Measurements from ENCODE around the gene GLI3.
A peak's percentile ranks its signal among the peaks of the same experiment; 100 is the strongest.

Gene GLI3

GRCh38 chr7:42168512-42168911 lies 68.5 kb downstream of the GLI3 start:
- no peak for DNase-seq

- DNase-seq = no peak
Observed at GRCh38 chr7:42167631-42168236, 69.3 kb downstream of the GLI3 start.

GRCh38 chr7:42167206-42167605 lies 69.8 kb downstream of the GLI3 start:
- DNase-seq = no peak

- no peak for DNase-seq
Observed at GRCh38 chr7:42164881-42165428, 72.1 kb downstream of the GLI3 start.

GRCh38 chr7:42162560-42163325 lies 74.3 kb downstream of the GLI3 start:
- no peak for DNase-seq

GRCh38 chr7:42161719-42162118 lies 75.3 kb downstream of the GLI3 start:
- no peak for DNase-seq

GRCh38 chr7:42161110-42161509 lies 75.9 kb downstream of the GLI3 start:
- DNase-seq = no peak

GRCh38 chr7:42159130-42159529 lies 77.9 kb downstream of the GLI3 start:
- DNase-seq = no peak

- no peak for DNase-seq
Observed at GRCh38 chr7:42156967-42157721, 79.9 kb downstream of the GLI3 start.

- DNase-seq = no peak
Observed at GRCh38 chr7:42156291-42156865, 80.6 kb downstream of the GLI3 start.

GRCh38 chr7:42155584-42156290 lies 81.3 kb downstream of the GLI3 start:
- DNase-seq = no peak

- DNase-seq = no peak
Observed at GRCh38 chr7:42154173-42154572, 82.8 kb downstream of the GLI3 start.

GRCh38 chr7:42152329-42153205 lies 84.4 kb downstream of the GLI3 start:
- peak; percentile 13 to 43 for DNase-seq

GRCh38 chr7:42151309-42151708 lies 85.7 kb downstream of the GLI3 start:
- DNase-seq = peak in 1 of 2 donors; percentile 48

GRCh38 chr7:42145539-42145938 lies 91.5 kb downstream of the GLI3 start:
- DNase-seq = no peak

- DNase-seq = no peak
Observed at GRCh38 chr7:42144604-42145003, 92.4 kb downstream of the GLI3 start.

- DNase-seq = no peak
Observed at GRCh38 chr7:42143711-42144600, 93.1 kb downstream of the GLI3 start.

- DNase-seq = no peak
Observed at GRCh38 chr7:42142089-42142488, 94.9 kb downstream of the GLI3 start.

- no peak for DNase-seq
Observed at GRCh38 chr7:42139751-42140150, 97.3 kb downstream of the GLI3 start.

- no peak for DNase-seq
Observed at GRCh38 chr7:42138691-42139090, 98.3 kb downstream of the GLI3 start.
